NCI-H187 treated with DMSO at 0.1 percent for 48 hours (cell line): Measurements from ENCODE around the gene ANXA6.
"Not testable (repeated sequence)": the region's sequence is repeated elsewhere in the genome, so short reads cannot be mapped to it uniquely, and the experiment has no call there.

Experiments
- DNase-seq: peaks from one replicate; lab custom pipeline; 2025; lab: John Stamatoyannopoulos, UW

Gene ANXA6

DNA sequence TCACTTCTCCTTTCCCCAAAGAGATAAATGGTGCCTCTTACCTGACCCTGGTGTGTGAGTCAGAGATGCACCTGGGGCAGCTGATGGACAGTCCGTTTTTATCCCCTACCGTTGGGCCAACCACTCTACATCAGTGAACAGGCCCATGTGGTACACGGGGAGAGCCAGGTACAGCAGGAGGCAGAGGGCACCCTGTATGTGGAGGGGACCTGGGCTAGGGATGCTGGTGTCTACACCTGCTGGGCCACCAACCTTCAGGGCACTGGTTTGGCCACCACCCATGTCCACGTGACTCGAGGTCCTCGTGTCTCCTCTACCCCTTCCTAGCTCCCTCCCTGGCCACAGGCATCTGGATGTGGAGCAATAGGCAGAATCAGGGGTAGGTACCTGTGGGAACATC, 22.7 kb upstream of the ANXA6 start:
- DNase-seq, result no peak

GRCh38 chr5:151179489-151179840, 21.9 kb upstream of the ANXA6 start:
- DNase-seq, result no peak

GRCh38 chr5:151178777-151179488, 21.4 kb upstream of the ANXA6 start:
- no peak for DNase-seq

DNA sequence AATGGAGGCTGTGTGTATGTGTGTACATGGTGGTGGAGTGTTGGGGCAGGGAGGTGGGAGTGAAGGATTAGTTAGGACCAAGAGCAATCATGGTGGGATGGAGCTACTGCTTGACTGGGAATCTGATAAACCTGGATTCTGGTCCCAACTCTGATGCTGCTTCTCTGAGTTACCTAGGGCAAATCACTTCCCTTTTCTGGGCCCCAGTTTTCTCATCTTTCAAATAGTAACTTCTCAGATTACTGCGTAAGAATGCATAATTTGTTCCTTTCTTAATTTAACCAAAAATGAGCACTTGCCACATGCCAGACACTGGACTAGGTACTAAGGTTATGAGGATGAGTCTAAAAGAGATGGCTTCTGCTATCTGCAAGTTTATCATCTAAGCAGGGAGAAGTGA, 20.8 kb upstream of the ANXA6 start:
- DNase-seq, result no peak

DNA sequence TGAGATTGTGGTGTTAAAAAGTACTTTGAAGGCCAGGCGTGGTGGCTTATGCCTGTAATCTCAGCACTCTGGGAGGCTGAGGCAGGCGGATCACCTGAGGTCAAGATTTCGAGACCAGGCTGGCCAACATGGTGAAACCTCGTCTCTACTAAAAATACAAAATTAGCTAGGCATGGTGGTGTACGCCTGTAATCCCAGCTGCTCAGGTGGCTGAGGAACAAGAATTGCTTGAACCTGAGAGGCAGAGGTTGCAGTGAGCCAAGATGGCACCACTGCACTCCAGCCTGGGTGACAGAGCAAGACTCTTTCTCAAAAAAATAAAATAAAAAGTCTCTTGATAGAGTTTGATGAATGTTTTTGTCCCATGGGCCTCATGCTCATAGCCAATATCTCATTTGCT, 18.7 kb upstream of the ANXA6 start:
- not testable (repeated sequence) for DNase-seq

DNA sequence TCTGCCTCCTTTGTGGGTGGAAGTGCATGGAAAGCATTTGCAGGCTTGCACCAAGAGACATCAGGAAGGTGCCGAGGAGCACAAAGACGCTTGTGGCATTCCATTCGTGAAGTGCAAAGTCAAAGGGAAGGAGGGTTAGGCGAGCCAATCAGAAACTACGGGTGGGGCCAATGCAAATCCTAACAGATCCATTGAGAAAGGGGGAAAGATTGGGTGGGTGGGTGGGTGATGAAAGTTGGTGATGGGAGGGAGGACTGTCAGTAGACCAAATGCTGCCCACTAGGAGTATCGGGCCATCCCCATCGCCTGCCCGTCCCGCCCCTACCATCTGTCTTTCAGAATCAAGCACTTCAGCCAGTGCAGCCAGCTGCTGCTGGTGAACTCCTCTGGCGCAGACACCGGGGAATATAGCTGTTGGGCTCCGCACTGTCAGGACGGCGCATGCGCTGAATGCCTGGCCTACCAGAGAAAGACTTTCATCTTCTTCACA, 17.1 kb upstream of the ANXA6 start:
- no peak for DNase-seq

- DNase-seq, result no peak
Observed at GRCh38 chr5:151173711-151174611, 16.4 kb upstream of the ANXA6 start.

DNA sequence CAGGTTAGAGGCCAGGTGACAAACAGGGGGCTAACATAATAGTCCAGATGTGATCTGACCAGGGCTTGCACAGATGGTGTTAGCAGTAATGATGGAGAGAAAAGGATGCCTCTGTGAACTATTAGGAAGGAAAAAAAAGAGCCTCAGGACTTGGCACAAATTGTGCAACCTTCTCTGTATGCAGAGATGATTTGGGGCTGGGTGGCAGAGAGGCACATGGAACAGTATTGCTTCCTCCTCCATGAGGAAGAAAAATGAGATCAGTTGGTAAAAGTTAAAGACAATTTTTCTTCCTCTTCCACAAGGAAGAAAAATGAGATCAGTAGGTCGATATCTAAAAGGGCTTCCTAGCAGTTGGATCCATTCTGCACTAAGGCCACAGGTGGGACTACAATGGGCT, 13.9 kb upstream of the ANXA6 start:
- no peak for DNase-seq

GRCh38 chr5:151168602-151169344, 11.2 kb upstream of the ANXA6 start:
- no peak for DNase-seq

- no peak for DNase-seq
Observed at GRCh38 chr5:151167022-151167421, 9.4 kb upstream of the ANXA6 start.

GRCh38 chr5:151164687-151165392, 7.3 kb upstream of the ANXA6 start:
- no peak for DNase-seq

DNA sequence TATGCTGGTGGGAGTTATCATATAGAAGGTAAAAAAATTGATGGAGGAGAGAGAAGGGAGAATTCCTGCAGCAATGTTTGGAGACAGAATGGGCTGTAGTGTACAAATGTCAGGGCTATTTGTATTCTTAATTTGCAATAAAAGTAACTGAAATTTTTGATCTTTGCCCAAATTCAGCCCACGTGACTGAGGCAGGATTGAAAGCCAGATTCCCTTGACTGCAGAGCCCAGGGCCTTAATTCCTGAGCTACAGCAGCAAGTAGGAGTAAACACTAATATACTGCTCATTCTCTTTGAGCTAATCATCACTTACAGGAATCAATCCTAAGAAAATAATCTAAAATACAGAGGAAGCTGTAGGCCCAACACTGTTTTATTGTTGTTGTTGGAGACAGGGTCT, 5.2 kb upstream of the ANXA6 start:
- no peak for DNase-seq

- no peak for DNase-seq
Observed at GRCh38 chr5:151159649-151160373, 2.2 kb upstream of the ANXA6 start.

GRCh38 chr5:151158287-151158661, 695 bp upstream of the ANXA6 start:
- DNase-seq, result no peak

DNA sequence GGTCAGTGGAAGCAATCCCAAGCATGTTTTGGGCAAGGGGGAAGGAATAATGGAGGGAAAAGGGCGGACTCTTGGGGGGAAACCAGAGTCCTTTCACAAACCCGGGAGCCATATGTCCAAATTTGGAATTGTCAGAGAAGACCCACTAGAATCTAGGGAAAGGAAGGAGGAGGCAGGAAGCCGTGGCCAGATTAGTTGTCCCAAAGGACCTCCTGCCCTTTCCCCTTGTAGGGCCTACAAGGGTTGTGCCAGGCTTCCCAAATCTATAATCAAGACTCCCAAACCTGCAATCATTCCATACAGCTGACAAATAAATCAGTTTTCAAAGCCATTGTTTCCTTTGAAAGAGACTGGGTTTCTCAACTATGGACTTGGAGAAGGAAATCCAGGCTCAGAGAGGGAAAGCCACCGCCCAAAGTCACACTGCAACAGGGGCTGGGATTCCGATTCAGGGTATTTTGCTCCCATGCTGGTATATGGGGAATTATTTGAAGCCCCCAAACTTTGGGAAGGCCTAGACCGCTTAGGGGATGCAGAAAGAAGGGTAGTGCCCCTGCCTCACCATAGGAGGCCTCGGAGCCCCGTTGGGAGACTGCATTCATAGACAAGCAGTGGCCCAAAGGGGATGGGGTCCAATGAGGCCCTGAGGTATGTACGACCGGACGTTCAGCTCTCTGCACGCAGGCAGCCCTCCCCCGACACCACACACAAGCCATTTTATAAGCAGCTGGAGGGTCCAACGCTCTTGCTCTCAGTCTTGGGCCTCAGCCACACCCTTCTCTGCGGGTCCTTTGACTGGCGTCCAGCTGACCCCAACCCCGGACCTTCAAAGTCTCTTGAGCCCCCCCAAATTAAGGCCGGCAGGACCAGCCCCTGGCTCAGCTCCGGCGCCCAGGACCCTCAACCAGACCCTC, 815 bp downstream of the ANXA6 start:
- DNase-seq, result no peak

DNA sequence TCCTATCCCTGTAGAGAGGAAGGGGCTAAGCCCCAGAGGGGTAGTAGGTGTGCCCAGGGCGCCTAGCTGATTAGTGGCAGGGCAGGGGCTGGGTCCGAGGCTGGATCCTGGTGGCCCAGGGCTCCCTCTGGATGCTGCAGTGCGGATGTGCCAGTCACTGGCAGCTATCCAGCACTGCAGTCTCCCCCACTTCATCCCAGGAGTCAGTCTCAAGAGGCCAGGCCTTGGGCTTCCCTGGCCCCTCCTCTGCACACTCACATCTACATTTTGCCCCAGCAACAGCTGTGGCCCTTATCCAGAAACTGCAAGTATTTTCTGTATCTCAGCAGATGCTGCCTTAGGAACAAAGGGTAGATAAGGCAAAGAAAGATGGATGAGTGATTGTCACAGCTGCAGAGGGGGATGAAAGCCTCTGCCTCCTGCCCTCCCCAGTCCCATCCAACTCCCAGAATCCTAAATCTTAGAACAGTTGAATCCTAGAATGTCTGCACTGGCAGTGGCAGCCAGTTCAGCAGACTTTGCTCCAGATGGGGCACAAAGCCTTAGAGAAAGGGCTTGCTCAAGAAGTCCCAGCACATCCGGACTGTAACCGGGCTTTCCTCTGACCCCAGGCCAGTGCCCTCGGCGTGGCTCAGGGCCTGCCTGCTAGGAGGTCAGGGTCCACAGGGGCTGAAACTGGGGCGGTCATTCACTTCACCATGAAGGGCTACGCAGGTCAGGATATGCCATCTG, 1.6 kb downstream of the ANXA6 start:
- no peak for DNase-seq

- no peak for DNase-seq
Observed at GRCh38 chr5:151154931-151155774, 2.4 kb downstream of the ANXA6 start.

DNA sequence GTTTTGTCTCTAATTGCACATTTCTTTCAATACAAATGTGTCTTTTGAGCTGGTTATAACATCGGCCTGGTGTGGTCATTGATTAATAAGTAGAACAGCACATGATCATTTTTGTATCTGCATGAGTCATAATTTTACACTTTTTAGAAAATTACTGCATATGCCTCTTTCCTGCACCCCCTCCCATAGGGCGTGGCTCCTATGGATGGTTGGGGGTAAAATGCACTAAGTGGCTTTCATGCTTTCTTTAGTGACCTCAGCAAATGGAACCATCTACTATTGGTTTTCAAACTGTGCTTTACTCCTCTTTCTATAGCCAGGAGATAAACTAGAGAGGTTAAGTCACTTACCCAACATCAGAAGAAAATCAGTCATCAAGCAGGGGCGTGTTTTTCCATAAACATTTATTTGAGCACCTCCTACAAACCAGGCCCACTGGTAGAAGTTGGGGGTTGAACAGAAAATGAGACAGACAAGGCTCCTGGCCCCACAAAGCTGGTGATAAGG, 3.8 kb downstream of the ANXA6 start:
- DNase-seq, result no peak
